ENCODE results near the gene RBCK1. TPM values are rescaled to one million over a fixed set of nuclear protein-coding genes. Genes with fewer than 3 reads are reported as not detected.

RBCK1 gene
- total and polyA plus RNA-seq, 9 of the 15 experiments (the other 6 are each of a cell fraction or from before 2014, with no cell fraction given), result 5.9 to 59.3 (median 26.5) TPM

GRCh38 chr20:400454-401275, 7.4 kb upstream of the RBCK1 start (continued):
- no peak for TF ChIP-seq LCOR (CRISPR knock-in tag; IDR thresholded peaks at IDR 0.05)
- no peak for TF ChIP-seq ARID4B (CRISPR knock-in tag; IDR thresholded peaks at IDR 0.05)
- TF ChIP-seq KLF13 (tag; IDR thresholded peaks at IDR 0.05; ENCODE audit: borderline replicate concordance, low read depth), result no peak
- no peak for TF ChIP-seq KDM5B (IDR thresholded peaks at IDR 0.05; ENCODE audit: insufficient replicate concordance, low read depth, low read length)
- TF ChIP-seq TOE1 (IDR thresholded peaks at IDR 0.05; ENCODE audit: borderline replicate concordance), result peak; percentile 95
- 0 out of 2 replicates have a peak, but pooled peaks have one; percentile 71 for TF ChIP-seq TOE1 (CRISPR knock-in tag; IDR thresholded peaks at IDR 0.05; ENCODE audit: borderline replicate concordance, low read depth)
- TF ChIP-seq PRMT5 (CRISPR knock-in tag; IDR thresholded peaks at IDR 0.05), result no peak
